OCI-LY1 (cell line): Measurements from ENCODE around the gene PACSIN2.

Source experiments
- H2AFZ ChIP-seq: fragments of 200-600 bp; sonication (generic), shearing (Covaris generic); 2 replicates; pipeline ENCODE4 v1.6.0; 2014; ENCODE audit warnings: antibody characterized with exemption, mild to moderate bottlenecking, low read length
- H3F3A ChIP-seq: fragments of 200-600 bp; sonication (generic), shearing (Covaris generic); 2 replicates; pipeline ENCODE4 v1.6.0; 2014; ENCODE audit warnings: mild to moderate bottlenecking, antibody characterized with exemption, low read length, moderate library complexity; ENCODE audit not compliant: insufficient read depth
- H3K27ac ChIP-seq: fragments of 200-600 bp; sonication (generic); 2 replicates; pipeline ENCODE4 v1.5.1; 2014; ENCODE audit warnings: low read length, mixed run types, mild to moderate bottlenecking, low read depth; ENCODE audit not compliant: poor library complexity, severe bottlenecking
- H3K27me3 ChIP-seq: fragments of 200-600 bp; sonication (generic); 2 replicates; pipeline ENCODE4 v1.6.0; 2014; ENCODE audit warnings: antibody characterized with exemption, mild to moderate bottlenecking, low read length, moderate library complexity; ENCODE audit not compliant: insufficient read depth
- H3K36me3 ChIP-seq: fragments of 200-600 bp; sonication (generic); 2 replicates; pipeline ENCODE4 v1.6.1; 2014; ENCODE audit warnings: mild to moderate bottlenecking, antibody characterized with exemption, low read length, moderate library complexity, mixed read lengths; ENCODE audit not compliant: insufficient read depth
- H3K4me1 ChIP-seq: fragments of 200-600 bp; sonication (generic); 2 replicates; pipeline ENCODE4 v1.5.1; 2014; ENCODE audit warnings: mild to moderate bottlenecking, low read length, moderate library complexity; ENCODE audit not compliant: insufficient read depth, severe bottlenecking
- H3K4me2 ChIP-seq: fragments of 200-600 bp; sonication (generic), shearing (Covaris generic); 2 replicates; pipeline ENCODE4 v1.6.1; 2014; ENCODE audit warnings: low read length
- H3K4me3 ChIP-seq: fragments of 200-600 bp; sonication (generic); 2 replicates; pipeline ENCODE4 v1.5.1; 2014; ENCODE audit warnings: low read length, low read depth, mild to moderate bottlenecking, mixed read lengths; ENCODE audit not compliant: poor library complexity, severe bottlenecking
- H3K79me2 ChIP-seq: fragments of 200-600 bp; shearing (Covaris generic); 2 replicates; pipeline ENCODE4 v1.6.1; 2016; ENCODE audit warnings: mixed run types, low read length, mixed read lengths; ENCODE audit not compliant: insufficient read depth
- H3K9ac ChIP-seq: fragments of 200-600 bp; sonication (generic), shearing (Covaris generic); 2 replicates; pipeline ENCODE4 v1.6.1; 2014; ENCODE audit warnings: mild to moderate bottlenecking, low read length, mixed read lengths
- H3K9me2 ChIP-seq: fragments of 200-600 bp; sonication (generic), shearing (Covaris generic); 2 replicates; pipeline ENCODE4 v1.6.1; 2014; ENCODE audit warnings: low read depth, mild to moderate bottlenecking, low read length, mixed read lengths
- H3K9me3 ChIP-seq: fragments of 200-600 bp; shearing (Covaris generic); 2 replicates; pipeline ENCODE4 v1.6.1; 2014; ENCODE audit warnings: low read length, mixed read lengths
- H4K20me1 ChIP-seq: fragments of 200-600 bp; sonication (generic), shearing (Covaris generic); 2 replicates; pipeline ENCODE4 v1.6.0; 2016; ENCODE audit warnings: mild to moderate bottlenecking, low read length; ENCODE audit not compliant: insufficient read depth
- EZH2 ChIP-seq: fragments of 200-600 bp; sonication (generic), shearing (Covaris generic); IDR thresholded peaks from 2 replicates; pipeline ENCODE4 v1.8.0; 2017; ENCODE audit warnings: borderline replicate concordance, mixed run types, mild to moderate bottlenecking, antibody characterized with exemption, low read length, moderate library complexity, mixed read lengths
- TF ChIP-seq, protein P1 (sequence below): fragments of 200-600 bp; sonication (generic), shearing (Covaris generic); IDR thresholded peaks from 2 replicates; pipeline ENCODE4 v1.5.1; 2017; ENCODE audit warnings: mild to moderate bottlenecking, antibody characterized with exemption, low read length, moderate library complexity, mixed read lengths

PACSIN2 gene

DNA sequence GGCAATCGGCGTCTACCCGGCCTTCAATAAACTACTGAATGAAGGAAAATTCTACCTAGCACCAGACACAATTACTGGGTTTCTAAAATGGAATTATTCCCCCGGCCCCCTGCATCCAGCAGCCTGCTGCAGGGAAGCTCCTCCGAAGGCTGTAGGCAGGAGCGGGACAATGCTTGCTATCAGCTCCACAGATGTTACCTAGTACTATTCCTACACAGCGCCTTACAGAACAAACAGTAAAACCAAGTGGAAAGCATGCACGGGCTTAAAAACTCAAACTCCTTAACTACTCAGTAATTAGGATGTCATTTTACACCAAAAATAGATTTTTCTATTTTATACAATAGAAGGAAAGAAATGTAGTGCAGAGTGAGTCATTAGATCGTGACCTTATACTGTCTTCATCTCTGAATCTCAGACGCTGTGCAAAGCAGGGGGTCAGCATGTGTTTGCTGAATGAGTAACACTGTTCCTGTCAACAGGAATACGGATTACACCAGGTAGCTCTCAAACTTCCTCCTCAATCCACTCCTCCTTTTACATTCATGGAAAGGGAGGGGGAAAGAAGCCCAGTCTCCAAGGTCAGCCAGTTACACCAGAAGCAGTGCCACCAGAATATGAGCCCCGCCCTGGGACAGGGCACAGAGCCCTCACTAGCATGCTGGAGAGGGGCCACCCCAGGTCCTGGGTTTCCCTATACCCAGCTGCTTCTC is 74.9 kb downstream of the PACSIN2 start:
- H3K79me2 ChIP-seq = no peaks in the 10 kb centered on the region
- no peak overlapping the region for H3K4me2 ChIP-seq
- H4K20me1 ChIP-seq = no peaks in the 10 kb centered on the region

DNA sequence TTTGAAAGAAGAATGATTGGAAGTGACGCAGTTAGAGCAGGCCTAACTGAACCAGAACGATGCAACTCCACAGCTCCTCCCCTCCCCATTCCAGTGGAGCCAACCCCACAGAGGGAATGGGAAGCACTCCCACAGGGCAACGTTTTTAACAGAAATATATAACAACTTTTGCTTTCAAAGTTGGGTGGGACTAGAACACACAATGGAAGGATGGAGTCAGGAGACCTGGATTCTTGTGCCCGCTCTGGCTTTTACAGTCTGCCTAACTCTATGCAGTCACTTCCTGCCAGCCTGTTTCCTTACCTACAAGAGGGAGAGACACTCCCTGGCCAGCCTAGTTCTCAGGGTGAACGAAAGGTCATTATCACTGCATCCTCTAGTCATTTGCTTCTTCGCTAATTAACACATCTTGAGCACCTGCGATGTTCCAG is 75.5 kb downstream of the PACSIN2 start:
- no peaks in the 10 kb centered on the region for H3F3A ChIP-seq
- no peaks in the 10 kb centered on the region for H4K20me1 ChIP-seq
- H3K36me3 ChIP-seq = no peaks in the 10 kb centered on the region
- no peaks in the 10 kb centered on the region for H3K9me2 ChIP-seq
- no peaks in the 10 kb centered on the region for H3K4me1 ChIP-seq
- TF ChIP-seq, protein P1, sequence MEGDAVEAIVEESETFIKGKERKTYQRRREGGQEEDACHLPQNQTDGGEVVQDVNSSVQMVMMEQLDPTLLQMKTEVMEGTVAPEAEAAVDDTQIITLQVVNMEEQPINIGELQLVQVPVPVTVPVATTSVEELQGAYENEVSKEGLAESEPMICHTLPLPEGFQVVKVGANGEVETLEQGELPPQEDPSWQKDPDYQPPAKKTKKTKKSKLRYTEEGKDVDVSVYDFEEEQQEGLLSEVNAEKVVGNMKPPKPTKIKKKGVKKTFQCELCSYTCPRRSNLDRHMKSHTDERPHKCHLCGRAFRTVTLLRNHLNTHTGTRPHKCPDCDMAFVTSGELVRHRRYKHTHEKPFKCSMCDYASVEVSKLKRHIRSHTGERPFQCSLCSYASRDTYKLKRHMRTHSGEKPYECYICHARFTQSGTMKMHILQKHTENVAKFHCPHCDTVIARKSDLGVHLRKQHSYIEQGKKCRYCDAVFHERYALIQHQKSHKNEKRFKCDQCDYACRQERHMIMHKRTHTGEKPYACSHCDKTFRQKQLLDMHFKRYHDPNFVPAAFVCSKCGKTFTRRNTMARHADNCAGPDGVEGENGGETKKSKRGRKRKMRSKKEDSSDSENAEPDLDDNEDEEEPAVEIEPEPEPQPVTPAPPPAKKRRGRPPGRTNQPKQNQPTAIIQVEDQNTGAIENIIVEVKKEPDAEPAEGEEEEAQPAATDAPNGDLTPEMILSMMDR = no peak
- TF ChIP-seq EZH2 = no peak
- no peak overlapping the region for H3K9ac ChIP-seq
- no peak overlapping the region for H3K4me2 ChIP-seq
- H2AFZ ChIP-seq = no peak overlapping the region
- H3K27me3 ChIP-seq = no peaks in the 10 kb centered on the region
- no peaks in the 10 kb centered on the region for H3K79me2 ChIP-seq
- H3K27ac ChIP-seq = no peak overlapping the region
- H3K4me3 ChIP-seq = no peak overlapping the region
- no peaks in the 10 kb centered on the region for H3K9me3 ChIP-seq

More for the DNA sequence above, 74.9 kb downstream of the PACSIN2 start:
- Histone ChIP-seq H2AFZ (no peak overlapping the region), H3K4me3 (no peak overlapping the region), H3K36me3 (no peaks in the 10 kb centered on the region), H3K9ac (no peak overlapping the region), H3K9me3 (no peaks in the 10 kb centered on the region), H3F3A (no peaks in the 10 kb centered on the region), H3K27me3 (no peaks in the 10 kb centered on the region), H3K9me2 (no peaks in the 10 kb centered on the region), H3K4me1 (no peaks in the 10 kb centered on the region), H3K27ac (no peak overlapping the region)
- no peak for TF ChIP-seq EZH2
- TF ChIP-seq, protein P1 = no peak

DNA sequence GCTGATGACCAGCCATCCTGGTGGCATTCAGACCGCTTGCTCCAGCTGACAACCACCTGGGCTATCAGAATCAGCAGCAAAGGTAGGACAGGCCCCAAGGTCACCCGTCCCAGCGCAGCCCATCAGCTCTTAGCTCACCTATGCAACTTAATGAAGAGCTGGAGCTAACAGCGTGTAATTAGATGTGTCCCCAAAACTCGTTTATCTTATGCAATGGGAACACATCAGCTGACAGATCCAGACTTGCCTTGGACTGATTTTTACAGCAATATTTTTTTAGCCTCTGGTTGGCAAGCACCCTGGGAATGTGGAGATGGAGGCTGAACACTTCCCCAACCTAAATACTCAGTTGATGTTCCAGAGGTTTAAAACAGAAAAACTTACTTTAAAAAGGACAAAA is 76.0 kb downstream of the PACSIN2 start:
- Histone ChIP-seq H4K20me1 (no peaks in the 10 kb centered on the region), H3K9me3 (no peaks in the 10 kb centered on the region), H3F3A (no peaks in the 10 kb centered on the region), H3K27me3 (no peaks in the 10 kb centered on the region), H3K4me2 (no peak overlapping the region), H3K79me2 (no peaks in the 10 kb centered on the region), H2AFZ (no peak overlapping the region), H3K36me3 (no peaks in the 10 kb centered on the region), H3K4me1 (no peaks in the 10 kb centered on the region), H3K9me2 (no peaks in the 10 kb centered on the region), H3K4me3 (no peak overlapping the region), H3K9ac (no peak overlapping the region), H3K27ac (no peak overlapping the region)
- TF ChIP-seq EZH2 = no peak
- TF ChIP-seq, protein P1 = no peak
